Measurements from ENCODE around the gene ANO6. TPM values are rescaled to one million over a fixed set of nuclear protein-coding genes. Genes with fewer than 3 reads are reported as not detected.

Gene ANO6
- total RNA-seq, 1 donor from 2014 or later, result 24.1 TPM

GRCh38 chr12:45421736-45422135, 205.8 kb downstream of the ANO6 start:
- Mint-ChIP-seq H3K36me3 (ENCODE audit: low read depth) (peaks cover 42% of the 10 kb centered on the region), H3K4me3 (no peak overlapping the region), H3K27me3 (no peaks in the 10 kb centered on the region), H3K27ac (no peak overlapping the region), H3K9me3 (no peaks in the 10 kb centered on the region), H3K4me1 (peaks cover 2% of the 10 kb centered on the region)
- no peak for DNase-seq
- intact Hi-C loops (cut with micrococcal nuclease), result no loop called here

GRCh38 chr12:45423931-45424330, 208.0 kb downstream of the ANO6 start:
- intact Hi-C loops (cut with micrococcal nuclease), result no loop called here
- H3K36me3 Mint-ChIP-seq (ENCODE audit: low read depth), result peaks cover 49% of the 10 kb centered on the region
- no peaks in the 10 kb centered on the region for H3K27me3 Mint-ChIP-seq
- peaks cover 2% of the 10 kb centered on the region for H3K4me1 Mint-ChIP-seq
- H3K9me3 Mint-ChIP-seq, result no peaks in the 10 kb centered on the region
- peak; percentile 43 for DNase-seq
- H3K4me3 Mint-ChIP-seq, result no peak overlapping the region
- H3K27ac Mint-ChIP-seq, result no peak overlapping the region

GRCh38 chr12:45425426-45425825, 209.5 kb downstream of the ANO6 start:
- peak; percentile 20 for DNase-seq
- Mint-ChIP-seq H3K27me3 (no peaks in the 10 kb centered on the region), H3K36me3 (ENCODE audit: low read depth) (peaks cover 56% of the 10 kb centered on the region), H3K4me3 (no peak overlapping the region), H3K4me1 (peaks cover 8% of the 10 kb centered on the region), H3K9me3 (no peaks in the 10 kb centered on the region), H3K27ac (no peak overlapping the region)
- intact Hi-C loops (cut with micrococcal nuclease), result no loop called here

- no peaks in the 10 kb centered on the region for H3K9me3 Mint-ChIP-seq
- peaks cover 8% of the 10 kb centered on the region for H3K4me1 Mint-ChIP-seq
- peak overlapping the region; percentile 3 for H3K27ac Mint-ChIP-seq
- H3K4me3 Mint-ChIP-seq, result no peak overlapping the region
- H3K27me3 Mint-ChIP-seq, result no peaks in the 10 kb centered on the region
- intact Hi-C loops (cut with micrococcal nuclease), result no loop called here
- H3K36me3 Mint-ChIP-seq (ENCODE audit: low read depth), result peaks cover 59% of the 10 kb centered on the region
- DNase-seq, result peak; percentile 48
Observed at GRCh38 chr12:45426294-45426693, 210.4 kb downstream of the ANO6 start.

- H3K9me3 Mint-ChIP-seq, result no peaks in the 10 kb centered on the region
- H3K4me3 Mint-ChIP-seq, result no peak overlapping the region
- H3K4me1 Mint-ChIP-seq, result peaks cover 8% of the 10 kb centered on the region
- peaks cover 58% of the 10 kb centered on the region for H3K36me3 Mint-ChIP-seq (ENCODE audit: low read depth)
- H3K27me3 Mint-ChIP-seq, result no peaks in the 10 kb centered on the region
- DNase-seq, result no peak
- intact Hi-C loops (cut with micrococcal nuclease), result no loop called here
- H3K27ac Mint-ChIP-seq, result no peak overlapping the region
Observed at GRCh38 chr12:45427042-45427441, 211.1 kb downstream of the ANO6 start.

- no peak for DNase-seq
- H3K36me3 Mint-ChIP-seq (ENCODE audit: low read depth), result peaks cover 41% of the 10 kb centered on the region
- H3K9me3 Mint-ChIP-seq, result no peaks in the 10 kb centered on the region
- H3K4me3 Mint-ChIP-seq, result no peak overlapping the region
- peaks cover 5% of the 10 kb centered on the region for H3K4me1 Mint-ChIP-seq
- H3K27ac Mint-ChIP-seq, result no peak overlapping the region
- intact Hi-C loops (cut with micrococcal nuclease), result no loop called here
- H3K27me3 Mint-ChIP-seq, result no peaks in the 10 kb centered on the region
Observed at GRCh38 chr12:45429831-45430230, 213.9 kb downstream of the ANO6 start.

- intact Hi-C loops (cut with micrococcal nuclease), result no loop called here
- DNase-seq, result no peak
- Mint-ChIP-seq H3K9me3 (no peaks in the 10 kb centered on the region), H3K4me1 (peaks cover 5% of the 10 kb centered on the region), H3K4me3 (no peak overlapping the region), H3K36me3 (ENCODE audit: low read depth) (peaks cover 34% of the 10 kb centered on the region), H3K27me3 (no peaks in the 10 kb centered on the region), H3K27ac (no peak overlapping the region)
Observed at GRCh38 chr12:45431126-45431525, 215.2 kb downstream of the ANO6 start.

- intact Hi-C loops (cut with micrococcal nuclease), result no loop called here
- no peaks in the 10 kb centered on the region for H3K9me3 Mint-ChIP-seq
- H3K4me3 Mint-ChIP-seq, result no peak overlapping the region
- H3K4me1 Mint-ChIP-seq, result peaks cover 5% of the 10 kb centered on the region
- no peak overlapping the region for H3K27ac Mint-ChIP-seq
- peaks cover 23% of the 10 kb centered on the region for H3K36me3 Mint-ChIP-seq (ENCODE audit: low read depth)
- no peak for DNase-seq
- H3K27me3 Mint-ChIP-seq, result no peaks in the 10 kb centered on the region
Observed at GRCh38 chr12:45432710-45433109, 216.8 kb downstream of the ANO6 start.

GRCh38 chr12:45433441-45433868, 217.6 kb downstream of the ANO6 start:
- Mint-ChIP-seq H3K4me3 (no peak overlapping the region), H3K4me1 (peaks cover 5% of the 10 kb centered on the region), H3K27ac (no peak overlapping the region), H3K9me3 (no peaks in the 10 kb centered on the region), H3K36me3 (ENCODE audit: low read depth) (peaks cover 20% of the 10 kb centered on the region), H3K27me3 (no peaks in the 10 kb centered on the region)
- no peak for DNase-seq
- intact Hi-C loops (cut with micrococcal nuclease), result no loop called here

GRCh38 chr12:45434094-45434493, 218.2 kb downstream of the ANO6 start:
- H3K4me3 Mint-ChIP-seq, result no peak overlapping the region
- no peaks in the 10 kb centered on the region for H3K9me3 Mint-ChIP-seq
- peaks cover 5% of the 10 kb centered on the region for H3K4me1 Mint-ChIP-seq
- no peak for DNase-seq
- peaks cover 17% of the 10 kb centered on the region for H3K36me3 Mint-ChIP-seq (ENCODE audit: low read depth)
- no peak overlapping the region for H3K27ac Mint-ChIP-seq
- H3K27me3 Mint-ChIP-seq, result no peaks in the 10 kb centered on the region
- intact Hi-C loops (cut with micrococcal nuclease), result no loop called here

GRCh38 chr12:45435945-45436710, 220.2 kb downstream of the ANO6 start:
- H3K27ac Mint-ChIP-seq, result no peak overlapping the region
- peaks cover 2% of the 10 kb centered on the region for H3K9me3 Mint-ChIP-seq
- H3K4me1 Mint-ChIP-seq, result no peaks in the 10 kb centered on the region
- intact Hi-C loops (cut with micrococcal nuclease), result no loop called here
- H3K36me3 Mint-ChIP-seq (ENCODE audit: low read depth), result peaks cover 4% of the 10 kb centered on the region
- no peak overlapping the region for H3K4me3 Mint-ChIP-seq
- no peak for DNase-seq
- H3K27me3 Mint-ChIP-seq, result no peaks in the 10 kb centered on the region

GRCh38 chr12:45439039-45439438, 223.1 kb downstream of the ANO6 start:
- Mint-ChIP-seq H3K4me1 (no peaks in the 10 kb centered on the region), H3K27me3 (no peaks in the 10 kb centered on the region), H3K36me3 (ENCODE audit: low read depth) (peaks cover 2% of the 10 kb centered on the region), H3K27ac (no peak overlapping the region), H3K4me3 (no peak overlapping the region), H3K9me3 (peaks cover 10% of the 10 kb centered on the region)
- intact Hi-C loops (cut with micrococcal nuclease), result no loop called here
- DNase-seq, result no peak

GRCh38 chr12:45446013-45446412, 230.1 kb downstream of the ANO6 start:
- H3K9me3 Mint-ChIP-seq, result peaks cover 22% of the 10 kb centered on the region
- H3K36me3 Mint-ChIP-seq (ENCODE audit: low read depth), result peaks cover 2% of the 10 kb centered on the region
- no peak overlapping the region for H3K27ac Mint-ChIP-seq
- H3K4me3 Mint-ChIP-seq, result no peak overlapping the region
- H3K4me1 Mint-ChIP-seq, result no peaks in the 10 kb centered on the region
- intact Hi-C loops (cut with micrococcal nuclease), result no loop called here
- H3K27me3 Mint-ChIP-seq, result peaks cover 7% of the 10 kb centered on the region
- no peak for DNase-seq

- no peak for DNase-seq
- intact Hi-C loops (cut with micrococcal nuclease), result no loop called here
- Mint-ChIP-seq H3K4me1 (no peaks in the 10 kb centered on the region), H3K4me3 (no peak overlapping the region), H3K36me3 (ENCODE audit: low read depth) (no peaks in the 10 kb centered on the region), H3K27ac (no peak overlapping the region), H3K9me3 (peaks cover 7% of the 10 kb centered on the region), H3K27me3 (peaks cover 9% of the 10 kb centered on the region)
Observed at GRCh38 chr12:45458238-45458637, 242.3 kb downstream of the ANO6 start.

Measured in activated CD4-positive, alpha-beta T cell treated with anti-CD3 and anti-CD28 coated beads, Interleukin-2, amount 10 ng/mL, durations not matched to agents 24 days and 14 days (primary cell).